Ishikawa (cell line): Measurements from ENCODE around the gene DCHS2.

Source experiments
- CEBPB ChIP-seq: IDR thresholded peaks from 2 replicates; pipeline ENCODE4 v1.6.1; 2012
- CREB1 ChIP-seq: IDR thresholded peaks from 2 replicates; pipeline ENCODE4 v1.6.1; 2012; ENCODE audit warnings: low read depth
- EGR1 ChIP-seq: IDR thresholded peaks from 2 replicates; pipeline ENCODE4 v1.6.1; 2012
- EP300 ChIP-seq: IDR thresholded peaks from 2 replicates; pipeline ENCODE4 v1.6.1; 2012; ENCODE audit warnings: borderline replicate concordance
- FOXM1 ChIP-seq: IDR thresholded peaks from 2 replicates; pipeline ENCODE4 v1.6.1; 2012; ENCODE audit warnings: low read depth, borderline replicate concordance
- MAX ChIP-seq: IDR thresholded peaks from 2 replicates; pipeline ENCODE4 v1.6.1; 2012
- NFIC ChIP-seq: IDR thresholded peaks from 2 replicates; pipeline ENCODE4 v1.6.1; 2012
- RAD21 ChIP-seq: IDR thresholded peaks from 2 replicates; pipeline ENCODE4 v1.6.1; 2012; ENCODE audit warnings: low read depth
- REST ChIP-seq: IDR thresholded peaks from 2 replicates; pipeline ENCODE4 v1.6.1; 2012; ENCODE audit warnings: low read depth, mild to moderate bottlenecking
- TAF1 ChIP-seq: IDR thresholded peaks from 2 replicates; pipeline ENCODE4 v1.6.1; 2012; ENCODE audit warnings: low read depth, mild to moderate bottlenecking
- TCF12 ChIP-seq: IDR thresholded peaks from 2 replicates; pipeline ENCODE4 v1.6.1; 2012; ENCODE audit warnings: low read depth
- TEAD4 ChIP-seq: IDR thresholded peaks from 2 replicates; pipeline ENCODE4 v1.6.1; 2012
- USF1 ChIP-seq: IDR thresholded peaks from 2 replicates; pipeline ENCODE4 v1.6.1; 2012
- YY1 ChIP-seq: IDR thresholded peaks from 2 replicates; pipeline ENCODE4 v1.6.1; 2012; ENCODE audit warnings: low read depth
- ZBTB7A ChIP-seq: IDR thresholded peaks from 2 replicates; pipeline ENCODE4 v1.6.1; 2012; ENCODE audit warnings: low read depth

DCHS2 gene

GRCh38 chr4:154464654-154465053 is 26.9 kb downstream of the DCHS2 start:
- TF ChIP-seq CREB1 (no peak), REST (no peak), MAX (no peak), CEBPB (no peak), TEAD4 (no peak), ZBTB7A (no peak), YY1 (no peak), FOXM1 (no peak), EGR1 (no peak), NFIC (no peak), RAD21 (no peak), TAF1 (no peak), TCF12 (no peak)

GRCh38 chr4:154462081-154462810 is 29.4 kb downstream of the DCHS2 start:
- no peak for TF ChIP-seq USF1
- TF ChIP-seq RAD21: no peak
- no peak for TF ChIP-seq REST
- TF ChIP-seq YY1: no peak
- TF ChIP-seq CREB1: no peak

GRCh38 chr4:154457471-154457870 is 34.1 kb downstream of the DCHS2 start:
- no peak for TF ChIP-seq ZBTB7A
- TF ChIP-seq EP300: no peak
- no peak for TF ChIP-seq TCF12
- no peak for TF ChIP-seq YY1
- TF ChIP-seq USF1: no peak
- TF ChIP-seq TAF1: no peak
- no peak for TF ChIP-seq CREB1
- no peak for TF ChIP-seq REST
- TF ChIP-seq NFIC: no peak
- TF ChIP-seq TEAD4: no peak
- no peak for TF ChIP-seq RAD21
- TF ChIP-seq FOXM1: no peak
- TF ChIP-seq MAX: no peak
- TF ChIP-seq CEBPB: no peak
- no peak for TF ChIP-seq EGR1

- no peak for TF ChIP-seq FOXM1
Observed at GRCh38 chr4:154456889-154457288, 34.7 kb downstream of the DCHS2 start.

- TF ChIP-seq TEAD4 (no peak), RAD21 (no peak), ZBTB7A (no peak), CEBPB (no peak), REST (no peak), EGR1 (no peak), EP300 (no peak), CREB1 (no peak), TCF12 (no peak), FOXM1 (no peak), MAX (no peak), USF1 (no peak), TAF1 (no peak)
Observed at GRCh38 chr4:154456240-154456639, 35.4 kb downstream of the DCHS2 start.
